BE2C (cell line): ENCODE results near the gene EXOC4.

Source experiments
- DNase-seq: peaks from one replicate; pipeline ENCODE4 v3.0.0-alpha.2; 2020
- H3K27me3 ChIP-seq: fragments of 250-450 bp; sonication (Bioruptor Pico); 2 replicates; pipeline ENCODE4 v1.5.1; 2020; ENCODE audit warnings: mild to moderate bottlenecking
- H3K36me3 ChIP-seq: fragments of 250-450 bp; sonication (Bioruptor Pico); 2 replicates; pipeline ENCODE4 v1.5.1; 2020; ENCODE audit warnings: mild to moderate bottlenecking
- H3K4me1 ChIP-seq: fragments of 250-450 bp; sonication (Bioruptor Pico); 2 replicates; pipeline ENCODE4 v1.5.1; 2020
- H3K4me3 ChIP-seq: 2 replicates; pipeline ENCODE4 v1.5.1; 2011; ENCODE audit warnings: low read depth, low read length
- H3K9me3 ChIP-seq: fragments of 250-450 bp; sonication (Bioruptor Pico); 2 replicates; pipeline ENCODE4 v1.5.1; 2020
- CTCF ChIP-seq: IDR thresholded peaks from 2 replicates; pipeline ENCODE4 v1.5.1; 2012; ENCODE audit warnings: mild to moderate bottlenecking, low read depth, low read length

EXOC4 gene

GRCh38 chr7:133609806-133610205, 356.9 kb downstream of the EXOC4 start:
- H3K27me3 ChIP-seq, result no peaks in the 10 kb centered on the region
- H3K36me3 ChIP-seq, result no peaks in the 10 kb centered on the region

GRCh38 chr7:133611955-133612354, 359.1 kb downstream of the EXOC4 start:
- Histone ChIP-seq H3K4me1 (no peaks in the 10 kb centered on the region; the same call in 1 of the 2 replicates), H3K9me3 (no peaks in the 10 kb centered on the region), H3K36me3 (no peaks in the 10 kb centered on the region), H3K4me3 (no peak overlapping the region), H3K27me3 (no peaks in the 10 kb centered on the region)
- no peak for TF ChIP-seq CTCF
- no peak for DNase-seq

More at GRCh38 chr7:133609806-133610205, 356.9 kb downstream of the EXOC4 start:
- DNase-seq, result no peak
- no peak overlapping the region for H3K4me3 ChIP-seq
- no peak for TF ChIP-seq CTCF
- no peaks in the 10 kb centered on the region for H3K9me3 ChIP-seq
- H3K4me1 ChIP-seq, result no peaks in the 10 kb centered on the region; the same call in 1 of the 2 replicates

- TF ChIP-seq CTCF, result no peak
- H3K27me3 ChIP-seq, result no peaks in the 10 kb centered on the region
- DNase-seq, result no peak
- H3K4me1 ChIP-seq, result peaks cover under 1% of the 10 kb centered on the region
- H3K9me3 ChIP-seq, result no peaks in the 10 kb centered on the region
- H3K4me3 ChIP-seq, result no peak overlapping the region
- H3K36me3 ChIP-seq, result no peaks in the 10 kb centered on the region
Measured at GRCh38 chr7:133613250-133613790, 360.4 kb downstream of the EXOC4 start.

- no peaks in the 10 kb centered on the region for H3K27me3 ChIP-seq
- DNase-seq, result no peak
- no peak overlapping the region for H3K4me3 ChIP-seq
- H3K4me1 ChIP-seq, result peaks cover 10% of the 10 kb centered on the region
- H3K9me3 ChIP-seq, result no peaks in the 10 kb centered on the region
- no peaks in the 10 kb centered on the region for H3K36me3 ChIP-seq
- TF ChIP-seq CTCF, result no peak
Measured at GRCh38 chr7:133614251-133614650, 361.4 kb downstream of the EXOC4 start.

GRCh38 chr7:133618970-133619369, 366.1 kb downstream of the EXOC4 start:
- Histone ChIP-seq H3K27me3 (no peaks in the 10 kb centered on the region), H3K9me3 (no peaks in the 10 kb centered on the region), H3K4me3 (no peak overlapping the region)

More at GRCh38 chr7:133618970-133619369, 366.1 kb downstream of the EXOC4 start:
- Histone ChIP-seq H3K36me3 (no peaks in the 10 kb centered on the region), H3K4me1 (peaks cover 20% of the 10 kb centered on the region)
- no peak for TF ChIP-seq CTCF
- no peak for DNase-seq
